Tibial nerve (tissue), 4 donors: ENCODE data around the gene AADACL4.

Experiments
- CTCF ChIP-seq, 5 experiments: fragments of 200-600 bp in 3 of 5; fragments of 450-650 bp in 2 of 5; sonication (generic) in 3 of 5; IDR thresholded peaks; one replicate each; pipeline ENCODE4 v1.5.1; 2016 to 2019; ENCODE audit warnings: antibody characterized with exemption in 5 of 5, mild to moderate bottlenecking in 3 of 5, moderate library complexity in 2 of 5
- EP300 ChIP-seq, 2 donors: sonication (generic); formaldehyde crosslinking; IDR thresholded peaks; one replicate each; pipeline ENCODE4 v1.6.1; 2017; ENCODE audit warnings: antibody characterized with exemption in 2 of 2, mild to moderate bottlenecking in 1 of 2
- POLR2A ChIP-seq, 2 donors: fragments of 450-650 bp; IDR thresholded peaks; one replicate each; pipeline ENCODE4 v1.6.1; 2017; ENCODE audit warnings: antibody characterized with exemption in 2 of 2, mild to moderate bottlenecking in 2 of 2, moderate library complexity in 2 of 2

DNA sequence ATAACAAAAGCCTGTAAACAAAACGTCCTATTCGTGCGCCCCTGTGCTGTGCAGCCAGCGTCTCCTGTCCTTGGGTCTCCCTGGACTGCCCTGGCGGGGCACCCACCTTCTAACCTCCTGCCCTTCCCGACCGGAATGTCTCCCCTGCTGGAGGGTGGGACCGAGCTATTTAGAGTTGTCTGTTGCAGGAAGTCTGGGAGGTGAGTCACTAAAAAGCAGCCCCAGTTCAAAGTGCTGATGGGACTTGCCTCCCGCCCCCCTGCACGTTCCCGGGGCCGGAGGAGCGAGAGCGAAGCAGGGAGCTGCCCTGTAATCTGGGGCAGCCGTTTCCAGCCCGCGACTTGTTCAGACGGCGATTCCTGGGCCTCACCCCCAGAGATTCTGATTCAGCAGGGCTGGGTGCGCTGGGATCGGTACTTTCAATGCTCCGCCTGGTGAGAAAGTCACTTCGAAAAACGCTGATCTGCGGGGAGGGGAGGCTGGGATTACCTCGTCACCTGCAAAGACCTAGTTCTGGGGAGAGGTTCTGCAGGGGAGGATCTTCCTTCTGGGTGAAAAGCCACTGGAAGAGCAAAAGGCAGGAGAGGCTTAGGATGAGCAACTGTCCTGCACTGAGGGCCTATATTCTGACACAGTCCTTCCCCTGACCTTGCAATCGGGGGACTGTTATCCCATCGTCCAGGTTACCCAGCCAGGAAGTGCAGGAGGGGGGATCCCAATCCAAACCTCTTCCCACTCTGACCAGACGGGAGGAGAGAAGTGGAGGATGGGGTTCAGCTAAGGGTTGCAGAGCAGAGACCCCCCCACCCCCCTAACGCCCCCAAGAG is 24.7 kb upstream of the AADACL4 start:
- TF ChIP-seq CTCF (IDR thresholded peaks at IDR 0.05) (no peak), POLR2A (IDR thresholded peaks at IDR 0.05) (peak in 1 of 2 donors; percentile 24), EP300 (IDR thresholded peaks at IDR 0.05) (peak in 1 of 2 donors; percentile 53)
